ENCODE measurements around the gene GPR35.

Gene GPR35

GRCh38 chr2:240628808-240629618, 3.7 kb downstream of the GPR35 start:
- TF ChIP-seq CTCF (IDR thresholded peaks at IDR 0.05; ENCODE audit: borderline replicate concordance, control extremely low read depth, extremely low read depth, insufficient read depth, missing control alignments), result no peak
- in situ Hi-C loops (cut with MboI; ENCODE audit: low sequenced_read_pairs, unreplicated experiment), result no loop called here
- DNase-seq (ENCODE audit: low spot score), result no peak

GRCh38 chr2:240629619-240629967, 4.3 kb downstream of the GPR35 start:
- no peak for TF ChIP-seq CTCF (IDR thresholded peaks at IDR 0.05; ENCODE audit: borderline replicate concordance, control extremely low read depth, extremely low read depth, insufficient read depth, missing control alignments)
- DNase-seq (ENCODE audit: low spot score), result no peak
- in situ Hi-C loops (cut with MboI; ENCODE audit: low sequenced_read_pairs, unreplicated experiment), result no loop called here

- DNase-seq (ENCODE audit: low spot score), result no peak
- TF ChIP-seq CTCF (IDR thresholded peaks at IDR 0.05; ENCODE audit: borderline replicate concordance, control extremely low read depth, extremely low read depth, insufficient read depth, missing control alignments), result no peak
- in situ Hi-C loops (cut with MboI; ENCODE audit: low sequenced_read_pairs, unreplicated experiment), result no loop called here
Measured at GRCh38 chr2:240629968-240630770, 4.9 kb downstream of the GPR35 start.

GRCh38 chr2:240630771-240631547, 5.7 kb downstream of the GPR35 start:
- no peak for TF ChIP-seq CTCF (IDR thresholded peaks at IDR 0.05; ENCODE audit: borderline replicate concordance, control extremely low read depth, extremely low read depth, insufficient read depth, missing control alignments)
- in situ Hi-C loops (cut with MboI; ENCODE audit: low sequenced_read_pairs, unreplicated experiment), result no loop called here
- DNase-seq (ENCODE audit: low spot score), result no peak

GRCh38 chr2:240631548-240632305, 6.4 kb downstream of the GPR35 start:
- no peak for TF ChIP-seq CTCF (IDR thresholded peaks at IDR 0.05; ENCODE audit: borderline replicate concordance, control extremely low read depth, extremely low read depth, insufficient read depth, missing control alignments)

GRCh38 chr2:240632306-240632721, 7.0 kb downstream of the GPR35 start:
- DNase-seq (ENCODE audit: low spot score), result no peak
- in situ Hi-C loops (cut with MboI; ENCODE audit: low sequenced_read_pairs, unreplicated experiment), result no loop called here
- no peak for TF ChIP-seq CTCF (IDR thresholded peaks at IDR 0.05; ENCODE audit: borderline replicate concordance, control extremely low read depth, extremely low read depth, insufficient read depth, missing control alignments)

More at GRCh38 chr2:240631548-240632305, 6.4 kb downstream of the GPR35 start:
- in situ Hi-C loops (cut with MboI; ENCODE audit: low sequenced_read_pairs, unreplicated experiment), result no loop called here
- DNase-seq (ENCODE audit: low spot score), result no peak
